Measurements from ENCODE around the gene HAPLN3. TPM values are rescaled to one million over a fixed set of nuclear protein-coding genes. Genes with fewer than 3 reads are reported as not detected.

HAPLN3 gene
- total RNA-seq, 1 donor from 2014 or later: 16.9 TPM

- Histone ChIP-seq H3K27ac (no peak overlapping the region), H3K36me3 (no peaks in the 10 kb centered on the region), H3K4me1 (no peaks in the 10 kb centered on the region), H3K4me3 (no peak overlapping the region), H3K27me3 (no peaks in the 10 kb centered on the region), H3K9me3 (no peaks in the 10 kb centered on the region)
- intact Hi-C loops (cut with DNase I): no loop called here
- DNase-seq (ENCODE audit: extremely low spot score in 2 of 2): no peak
- TF ChIP-seq CTCF (IDR thresholded peaks at IDR 0.05): no peak
- TF ChIP-seq POLR2A (IDR thresholded peaks at IDR 0.05): no peak
- TF ChIP-seq POLR2AphosphoS5 (IDR thresholded peaks at IDR 0.05; ENCODE audit: insufficient read depth in 1 of 2, low read depth in 1 of 2): no peak
Observed at GRCh38 chr15:88858934-88859333, 36.4 kb downstream of the HAPLN3 start.

- TF ChIP-seq POLR2A (IDR thresholded peaks at IDR 0.05): no peak
- no peak for TF ChIP-seq CTCF (IDR thresholded peaks at IDR 0.05)
- H3K9me3 ChIP-seq: no peaks in the 10 kb centered on the region
- no peak overlapping the region for H3K27ac ChIP-seq
- DNase-seq (ENCODE audit: extremely low spot score in 2 of 2): no peak
- H3K4me1 ChIP-seq: no peaks in the 10 kb centered on the region
- H3K27me3 ChIP-seq: no peaks in the 10 kb centered on the region
- intact Hi-C loops (cut with DNase I): no loop called here
- no peaks in the 10 kb centered on the region for H3K36me3 ChIP-seq
- no peak overlapping the region for H3K4me3 ChIP-seq
Observed at GRCh38 chr15:88852476-88852875, 42.9 kb downstream of the HAPLN3 start.

- no peaks in the 10 kb centered on the region for H3K9me3 ChIP-seq
- no peaks in the 10 kb centered on the region for H3K4me1 ChIP-seq
- no peaks in the 10 kb centered on the region for H3K27me3 ChIP-seq
- H3K4me3 ChIP-seq: no peak overlapping the region
- no peak for DNase-seq (ENCODE audit: extremely low spot score in 2 of 2)
- intact Hi-C loops (cut with DNase I): no loop called here
- no peak for TF ChIP-seq CTCF (IDR thresholded peaks at IDR 0.05)
- TF ChIP-seq POLR2AphosphoS5 (IDR thresholded peaks at IDR 0.05; ENCODE audit: insufficient read depth in 1 of 2, low read depth in 1 of 2): no peak
- TF ChIP-seq POLR2A (IDR thresholded peaks at IDR 0.05): no peak
- no peak overlapping the region for H3K27ac ChIP-seq
- no peaks in the 10 kb centered on the region for H3K36me3 ChIP-seq
Observed at GRCh38 chr15:88849376-88850072, 45.8 kb downstream of the HAPLN3 start.

- H3K4me1 ChIP-seq: no peaks in the 10 kb centered on the region
- H3K4me3 ChIP-seq: no peak overlapping the region
- H3K9me3 ChIP-seq: no peaks in the 10 kb centered on the region
- DNase-seq (ENCODE audit: extremely low spot score in 2 of 2): no peak
- H3K27ac ChIP-seq: no peak overlapping the region
- TF ChIP-seq POLR2A (IDR thresholded peaks at IDR 0.05) (no peak), CTCF (IDR thresholded peaks at IDR 0.05) (no peak), POLR2AphosphoS5 (IDR thresholded peaks at IDR 0.05; ENCODE audit: insufficient read depth in 1 of 2, low read depth in 1 of 2) (no peak)
- no peaks in the 10 kb centered on the region for H3K36me3 ChIP-seq
- H3K27me3 ChIP-seq: no peaks in the 10 kb centered on the region
- intact Hi-C loops (cut with DNase I): no loop called here
Observed at GRCh38 chr15:88848203-88848602, 47.1 kb downstream of the HAPLN3 start.

- Histone ChIP-seq H3K27ac (no peak overlapping the region), H3K27me3 (no peaks in the 10 kb centered on the region), H3K4me3 (no peak overlapping the region), H3K36me3 (no peaks in the 10 kb centered on the region), H3K9me3 (no peaks in the 10 kb centered on the region), H3K4me1 (no peaks in the 10 kb centered on the region)
- no peak for DNase-seq (ENCODE audit: extremely low spot score in 2 of 2)
- intact Hi-C loops (cut with DNase I): no loop called here
- TF ChIP-seq CTCF (IDR thresholded peaks at IDR 0.05) (no peak), POLR2AphosphoS5 (IDR thresholded peaks at IDR 0.05; ENCODE audit: insufficient read depth in 1 of 2, low read depth in 1 of 2) (no peak), POLR2A (IDR thresholded peaks at IDR 0.05) (no peak)
Observed at GRCh38 chr15:88847144-88847543, 48.2 kb downstream of the HAPLN3 start.

Measured in vagina (tissue), 2 donors.